PC-3 (cell line): ENCODE measurements around the gene ITPRID2.

Experiments
- EZH2 ChIP-seq: fragments of 300-600 bp; sonication (generic); IDR thresholded peaks from one replicate; pipeline ENCODE4 v1.6.1; 2017; ENCODE audit warnings: antibody characterized with exemption, mild to moderate bottlenecking, low read length; ENCODE audit not compliant: unreplicated experiment
- TF ChIP-seq, protein P1 (sequence below): fragments of 300-600 bp; sonication (generic); conservative IDR thresholded peaks from 2 replicates; pipeline ENCODE4 v1.5.1; 2017; ENCODE audit warnings: antibody characterized with exemption, low read depth, mild to moderate bottlenecking, low read length

DNA sequence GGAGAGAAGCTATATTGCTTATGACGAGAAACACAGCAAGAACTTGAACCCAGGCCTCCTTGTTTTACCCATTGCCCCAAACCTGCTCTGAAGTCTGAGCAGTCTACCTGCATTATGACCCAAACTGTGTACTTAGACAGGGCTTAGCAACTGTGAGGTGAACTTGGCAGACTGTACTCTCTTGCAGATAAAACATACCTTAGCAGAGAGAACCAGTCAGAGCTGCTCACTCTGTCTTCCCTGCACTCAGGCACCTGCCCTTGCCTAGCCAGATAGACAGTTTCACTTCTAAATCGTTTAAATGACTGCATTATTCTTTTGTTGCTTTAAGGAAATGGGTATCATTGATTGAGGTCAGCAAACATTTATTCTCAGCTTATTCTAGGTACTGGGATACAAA is 20.3 kb downstream of the ITPRID2 start:
- TF ChIP-seq, protein P1, sequence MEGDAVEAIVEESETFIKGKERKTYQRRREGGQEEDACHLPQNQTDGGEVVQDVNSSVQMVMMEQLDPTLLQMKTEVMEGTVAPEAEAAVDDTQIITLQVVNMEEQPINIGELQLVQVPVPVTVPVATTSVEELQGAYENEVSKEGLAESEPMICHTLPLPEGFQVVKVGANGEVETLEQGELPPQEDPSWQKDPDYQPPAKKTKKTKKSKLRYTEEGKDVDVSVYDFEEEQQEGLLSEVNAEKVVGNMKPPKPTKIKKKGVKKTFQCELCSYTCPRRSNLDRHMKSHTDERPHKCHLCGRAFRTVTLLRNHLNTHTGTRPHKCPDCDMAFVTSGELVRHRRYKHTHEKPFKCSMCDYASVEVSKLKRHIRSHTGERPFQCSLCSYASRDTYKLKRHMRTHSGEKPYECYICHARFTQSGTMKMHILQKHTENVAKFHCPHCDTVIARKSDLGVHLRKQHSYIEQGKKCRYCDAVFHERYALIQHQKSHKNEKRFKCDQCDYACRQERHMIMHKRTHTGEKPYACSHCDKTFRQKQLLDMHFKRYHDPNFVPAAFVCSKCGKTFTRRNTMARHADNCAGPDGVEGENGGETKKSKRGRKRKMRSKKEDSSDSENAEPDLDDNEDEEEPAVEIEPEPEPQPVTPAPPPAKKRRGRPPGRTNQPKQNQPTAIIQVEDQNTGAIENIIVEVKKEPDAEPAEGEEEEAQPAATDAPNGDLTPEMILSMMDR, result no peak
- TF ChIP-seq EZH2, result no peak
